Transverse colon (tissue), 4 donors: ENCODE measurements around the gene TMEM9. TPM values are rescaled to one million over a fixed set of nuclear protein-coding genes. Genes with fewer than 3 reads are reported as not detected.

Experiments used
- DNase-seq: peaks from one replicate; pipeline ENCODE4 v3.0.0-alpha.2; 2019
- H3K27ac ChIP-seq, 4 donors: fragments of 200-600 bp; sonication (generic); 2 replicates each; pipeline ENCODE4 v1.5.1; 2016 to 2018; ENCODE audit warnings: inconsistent platforms in 4 of 4
- H3K27me3 ChIP-seq: fragments of 200-600 bp; sonication (generic); 2 replicates; pipeline ENCODE4 v1.5.1; 2017; ENCODE audit warnings: inconsistent platforms
- H3K36me3 ChIP-seq, 4 donors: fragments of 200-600 bp; sonication (generic); 2 replicates each; pipeline ENCODE4 v1.5.1; 2017 to 2019; ENCODE audit warnings: inconsistent platforms in 4 of 4
- H3K4me1 ChIP-seq, 4 donors: fragments of 200-600 bp; sonication (generic); 2 replicates each; pipeline ENCODE4 v1.5.1; 2017 to 2020; ENCODE audit warnings: inconsistent platforms in 4 of 4
- H3K4me3 ChIP-seq, 4 donors: fragments of 200-600 bp; sonication (generic); 1 replicate in 1 of 4; 2 replicates in 3 of 4; pipeline versions ENCODE4 v1.5.1 to v1.6.1; 2017 to 2019; ENCODE audit warnings: inconsistent platforms in 4 of 4
- H3K9me3 ChIP-seq, 2 donors: fragments of 200-600 bp; sonication (generic); 2 replicates each; pipeline ENCODE4 v1.5.1; 2017 to 2019; ENCODE audit warnings: inconsistent platforms in 2 of 2
- CTCF ChIP-seq, 5 experiments: fragments of 200-600 bp in 3 of 5; fragments of 450-650 bp in 2 of 5; sonication (generic) in 3 of 5; IDR thresholded peaks; 1 replicate in 2 of 5; 2 replicates in 3 of 5; pipeline ENCODE4 v1.5.1; 2016 to 2017; ENCODE audit warnings: antibody characterized with exemption in 5 of 5, inconsistent platforms in 3 of 5, mild to moderate bottlenecking in 2 of 5, moderate library complexity in 1 of 5
- EP300 ChIP-seq: sonication (generic); formaldehyde crosslinking; IDR thresholded peaks from one replicate; pipeline ENCODE4 v1.6.1; 2017; ENCODE audit warnings: antibody characterized with exemption, low read depth
- POLR2A ChIP-seq: fragments of 450-650 bp; IDR thresholded peaks from one replicate; pipeline ENCODE4 v1.6.1; 2016; ENCODE audit warnings: antibody characterized with exemption, mild to moderate bottlenecking, moderate library complexity
- POLR2AphosphoS5 ChIP-seq, 3 donors: sonication (generic); formaldehyde crosslinking; IDR thresholded peaks; one replicate each; pipeline ENCODE4 v1.6.1; 2016; ENCODE audit warnings: antibody characterized with exemption in 3 of 3
- WGBS, 2 donors: methylation state at CpG; one replicate each; pipeline ENCODE4 v1.1.5; 2018; ENCODE audit warnings: low coverage in 1 of 2; 5-methylcytosine and 5-hydroxymethylcytosine counted together
- in situ Hi-C, 4 donors: fragments of 200-750 bp; cut with MboI; loops; one replicate each; pipeline versions ENCODE4 v1.15.0 to v1.15.1; 2017; ENCODE audit warnings: low sequenced_read_pairs in 3 of 4, low pct_ligation_motif_present in 1 of 4, low pct_unique_long_range_greater_than_20kb in 1 of 4
- intact Hi-C: fragments of 100-400 bp; cut with DNase I; formaldehyde crosslinking; loops from one replicate; pipeline ENCODE4 v1.15.1; 2023; ENCODE audit warnings: low total_unique reads
- total RNA-seq, 4 donors: library from RNA; depleted of rRNA; stranded (reverse); fragments of >200 nt; gene quantifications; one replicate each; pipeline ENCODE4 v1.1.0, GENCODE V29; 2016

TMEM9 gene
- total RNA-seq, 4 donors from 2014 or later: 6.7 to 35.4 (median 29.4) TPM

- in situ Hi-C loops: loop anchor here in 1 of 4 donors (10.0 kb wide), 1 partner anchor 77 kb away; no protein-coding TSS in a partner anchor
- intact Hi-C loops: no loop called here
- Histone ChIP-seq H3K27ac (no peak overlapping the region), H3K9me3 (no peaks in the 10 kb centered on the region), H3K4me1 (peaks cover 0 to 2% (median under 1%) of the 10 kb centered on the region in 4 donors), H3K27me3 (no peaks in the 10 kb centered on the region), H3K4me3 (no peak overlapping the region), H3K36me3 (peaks cover 0 to 15% (median 0%) of the 10 kb centered on the region in 4 donors)
- DNase-seq: no peak
- TF ChIP-seq EP300 (no peak), POLR2A (no peak), POLR2AphosphoS5 (IDR thresholded peaks at IDR 0.05) (no peak), CTCF (IDR thresholded peaks at IDR 0.05) (no peak)
- WGBS, 2 donors: 85 to 90% methylated on average over 11 to 12 of the region's 13 CpGs
Observed at GRCh38 chr1:201147396-201148015, 6.8 kb downstream of the TMEM9 start.

GRCh38 chr1:201146626-201147390 is 7.5 kb downstream of the TMEM9 start:
- Histone ChIP-seq H3K4me1 (no peaks in the 10 kb centered on the region), H3K27me3 (no peaks in the 10 kb centered on the region), H3K36me3 (peaks cover 0 to 15% (median 0%) of the 10 kb centered on the region in 4 donors), H3K27ac (no peak overlapping the region), H3K4me3 (no peak overlapping the region), H3K9me3 (no peaks in the 10 kb centered on the region)
- in situ Hi-C loops: loop anchor here in 1 of 4 donors (10.0 kb wide), 1 partner anchor 78 kb away; no protein-coding TSS in a partner anchor
- no peak for DNase-seq
- WGBS, 2 donors: 87 to 90% methylated on average over 2 to 17 of the region's 17 CpGs
- no peak for TF ChIP-seq EP300
- no peak for TF ChIP-seq CTCF (IDR thresholded peaks at IDR 0.05)
- TF ChIP-seq POLR2AphosphoS5 (IDR thresholded peaks at IDR 0.05): no peak
- TF ChIP-seq POLR2A: no peak
- intact Hi-C loops: no loop called here

- no peaks in the 10 kb centered on the region for H3K27me3 ChIP-seq
- intact Hi-C loops: no loop called here
- H3K4me1 ChIP-seq: no peaks in the 10 kb centered on the region
- no peaks in the 10 kb centered on the region for H3K9me3 ChIP-seq
- WGBS, 2 donors: 78 to 85% methylated on average over 5 to 7 of the region's 7 CpGs
- H3K27ac ChIP-seq: no peak overlapping the region
- TF ChIP-seq POLR2A (no peak), POLR2AphosphoS5 (IDR thresholded peaks at IDR 0.05) (no peak), EP300 (no peak), CTCF (IDR thresholded peaks at IDR 0.05) (no peak)
- H3K36me3 ChIP-seq: peaks cover 0 to 15% (median 0%) of the 10 kb centered on the region in 4 donors
- DNase-seq: no peak
- in situ Hi-C loops: loop anchor here in 1 of 4 donors (10.0 kb wide), 1 partner anchor 79 kb away; no protein-coding TSS in a partner anchor
- H3K4me3 ChIP-seq: no peak overlapping the region
Observed at GRCh38 chr1:201145816-201146215, 8.5 kb downstream of the TMEM9 start.

GRCh38 chr1:201145132-201145531 is 9.1 kb downstream of the TMEM9 start:
- WGBS, 2 donors: 82 to 91% methylated on average over 2 to 3 of the region's 3 CpGs
- Histone ChIP-seq H3K27ac (no peak overlapping the region), H3K36me3 (peaks cover 0 to 12% (median 0%) of the 10 kb centered on the region in 4 donors), H3K4me3 (no peak overlapping the region), H3K4me1 (no peaks in the 10 kb centered on the region), H3K9me3 (no peaks in the 10 kb centered on the region), H3K27me3 (no peaks in the 10 kb centered on the region)
- intact Hi-C loops: no loop called here
- TF ChIP-seq POLR2A (no peak), CTCF (IDR thresholded peaks at IDR 0.05) (no peak), EP300 (no peak), POLR2AphosphoS5 (IDR thresholded peaks at IDR 0.05) (no peak)
- in situ Hi-C loops: loop anchor here in 1 of 4 donors (10.0 kb wide), 1 partner anchor 80 kb away; no protein-coding TSS in a partner anchor
- no peak for DNase-seq
